Measurements from ENCODE around the gene KREMEN1. TPM values are rescaled to one million over a fixed set of nuclear protein-coding genes. Genes with fewer than 3 reads are reported as not detected.

KREMEN1 gene
- total RNA-seq, 6 donors from 2014 or later = 8.4 to 24.3 (median 15.9) TPM

DNA sequence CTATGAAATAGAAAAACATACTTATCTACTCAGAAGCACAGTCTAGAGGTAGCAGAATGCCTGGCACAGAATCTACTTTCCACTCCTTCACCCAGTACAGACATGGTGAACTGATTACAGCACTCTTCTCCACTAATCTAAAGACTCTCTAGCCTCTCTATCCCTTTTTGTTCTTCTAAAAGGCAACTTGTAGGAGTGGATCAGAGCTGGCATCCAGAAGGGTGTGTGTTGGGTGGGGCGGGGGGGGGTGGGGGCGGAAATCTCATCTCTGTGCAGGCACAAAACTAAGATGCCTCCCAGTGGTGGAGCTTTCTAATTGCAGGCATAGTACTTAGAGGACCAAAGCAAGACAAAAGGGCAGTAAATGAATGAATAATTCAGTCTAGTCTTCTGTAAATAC is 121.3 kb downstream of the KREMEN1 start:
- no peak for DNase-seq
- H3K36me3 ChIP-seq = no peaks in the 10 kb centered on the region
- ATAC-seq (ENCODE audit: low FRiP score in 2 of 2) = no peak
- peaks cover 0 to 4% (median 2%) of the 10 kb centered on the region in 4 donors for H3K9me3 ChIP-seq
- TF ChIP-seq POLR2AphosphoS5 (IDR thresholded peaks at IDR 0.05) (no peak), POLR2A (IDR thresholded peaks at IDR 0.05) (no peak), EP300 (IDR thresholded peaks at IDR 0.05) (no peak)
- TF ChIP-seq, protein P1, sequence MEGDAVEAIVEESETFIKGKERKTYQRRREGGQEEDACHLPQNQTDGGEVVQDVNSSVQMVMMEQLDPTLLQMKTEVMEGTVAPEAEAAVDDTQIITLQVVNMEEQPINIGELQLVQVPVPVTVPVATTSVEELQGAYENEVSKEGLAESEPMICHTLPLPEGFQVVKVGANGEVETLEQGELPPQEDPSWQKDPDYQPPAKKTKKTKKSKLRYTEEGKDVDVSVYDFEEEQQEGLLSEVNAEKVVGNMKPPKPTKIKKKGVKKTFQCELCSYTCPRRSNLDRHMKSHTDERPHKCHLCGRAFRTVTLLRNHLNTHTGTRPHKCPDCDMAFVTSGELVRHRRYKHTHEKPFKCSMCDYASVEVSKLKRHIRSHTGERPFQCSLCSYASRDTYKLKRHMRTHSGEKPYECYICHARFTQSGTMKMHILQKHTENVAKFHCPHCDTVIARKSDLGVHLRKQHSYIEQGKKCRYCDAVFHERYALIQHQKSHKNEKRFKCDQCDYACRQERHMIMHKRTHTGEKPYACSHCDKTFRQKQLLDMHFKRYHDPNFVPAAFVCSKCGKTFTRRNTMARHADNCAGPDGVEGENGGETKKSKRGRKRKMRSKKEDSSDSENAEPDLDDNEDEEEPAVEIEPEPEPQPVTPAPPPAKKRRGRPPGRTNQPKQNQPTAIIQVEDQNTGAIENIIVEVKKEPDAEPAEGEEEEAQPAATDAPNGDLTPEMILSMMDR (IDR thresholded peaks at IDR 0.05) = no peak
- no peaks in the 10 kb centered on the region for H3K27me3 ChIP-seq
- no peak overlapping the region for H3K27ac ChIP-seq
- H3K4me3 ChIP-seq = no peak overlapping the region
- 83 to 91% methylated on average over 2 of the region's 2 CpGs for WGBS, 2 donors
- H3K4me1 ChIP-seq = peaks cover 0 to 9% (median 4%) of the 10 kb centered on the region in 4 donors

DNA sequence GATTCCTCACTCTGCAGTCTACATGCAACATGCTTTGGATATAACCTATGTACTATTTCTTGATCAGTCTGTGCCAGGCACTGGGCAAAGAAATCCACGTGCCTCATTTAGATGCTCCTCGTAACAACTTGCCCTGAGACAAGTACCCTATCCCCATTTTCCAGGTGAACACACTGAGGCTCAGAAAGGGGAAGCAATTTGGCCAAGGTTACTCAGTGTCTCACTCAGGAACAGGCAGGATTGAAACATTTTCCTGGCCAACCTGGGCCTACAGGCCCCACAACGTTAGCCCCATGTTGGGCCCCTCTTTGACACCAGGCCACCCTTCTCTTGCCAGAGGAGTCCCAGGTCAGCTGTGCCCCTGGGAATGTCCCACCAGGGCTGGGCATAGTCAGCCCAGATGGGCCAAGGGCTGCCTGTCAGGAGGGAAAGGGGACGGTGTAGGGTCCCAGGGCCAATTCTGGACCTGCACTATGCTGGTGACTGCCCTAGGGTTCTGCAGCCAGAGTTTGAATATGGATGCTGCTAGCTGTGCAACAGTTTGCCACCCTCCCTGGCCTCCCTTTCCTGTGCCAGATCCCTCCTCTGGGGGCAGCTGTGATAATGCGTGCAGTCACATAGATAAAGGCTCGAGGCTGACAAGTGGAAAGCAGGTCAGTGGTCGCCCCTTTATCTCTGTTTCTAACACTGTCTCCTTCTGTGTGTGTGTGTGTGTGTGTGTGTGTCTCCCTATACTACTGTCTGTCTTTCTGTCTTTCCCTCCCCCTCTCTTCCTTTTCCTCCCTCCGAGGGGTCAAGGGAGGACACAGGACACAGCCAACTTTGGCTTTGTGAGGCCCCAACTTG is 122.5 kb downstream of the KREMEN1 start:
- Histone ChIP-seq H3K9me3 (peaks cover 0 to 4% (median 2%) of the 10 kb centered on the region in 4 donors), H3K4me3 (no peak overlapping the region), H3K27ac (peak overlapping the region in 3 of 4 donors; percentile 34 to 71 (median 40)), H3K36me3 (no peaks in the 10 kb centered on the region), H3K4me1 (peaks cover 0 to 9% (median 4%) of the 10 kb centered on the region in 4 donors), H3K27me3 (no peaks in the 10 kb centered on the region)
- 61 to 63% methylated on average over 6 to 8 of the region's 8 CpGs for WGBS, 2 donors
- DNase-seq (no peak), ATAC-seq (ENCODE audit: low FRiP score in 2 of 2) (peak in 1 of 2 donors; percentile 6)
- TF ChIP-seq, protein P1 (IDR thresholded peaks at IDR 0.05) = no peak
- TF ChIP-seq EP300 (IDR thresholded peaks at IDR 0.05) (no peak), POLR2A (IDR thresholded peaks at IDR 0.05) (no peak), POLR2AphosphoS5 (IDR thresholded peaks at IDR 0.05) (no peak)

DNA sequence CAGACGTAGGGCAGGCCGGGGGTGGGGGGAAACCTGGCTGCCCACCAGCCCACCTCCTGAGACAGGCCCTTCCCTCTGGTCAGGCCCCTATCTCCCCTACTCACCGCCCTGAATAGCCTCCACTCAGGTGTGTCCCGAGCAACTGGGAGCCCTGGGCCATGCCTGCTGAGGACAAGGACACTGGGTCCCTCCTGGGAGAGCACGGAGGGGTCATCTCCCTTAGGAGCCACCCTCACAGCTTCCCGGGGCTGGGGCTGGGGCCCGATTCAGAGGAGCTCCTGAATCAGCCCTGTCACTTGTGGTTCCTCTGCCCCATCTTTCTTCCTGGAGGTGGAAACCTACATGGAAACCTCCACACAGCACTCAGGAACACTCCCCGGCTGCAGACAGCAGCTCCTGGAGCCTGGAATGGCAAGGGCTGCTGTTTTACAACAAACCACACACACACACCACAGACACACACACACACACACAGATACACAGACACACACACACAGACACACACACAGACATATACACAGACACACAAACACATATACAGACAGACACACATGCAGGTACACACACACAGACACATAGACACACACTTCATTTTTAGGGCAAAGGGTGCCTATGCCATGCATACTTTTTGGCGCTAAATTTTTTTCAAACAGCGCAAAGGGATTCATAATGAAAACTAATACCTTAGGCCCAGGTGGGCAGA is 123.3 kb downstream of the KREMEN1 start:
- Histone ChIP-seq H3K9me3 (peaks cover 0 to 4% (median 2%) of the 10 kb centered on the region in 4 donors), H3K36me3 (no peaks in the 10 kb centered on the region), H3K4me1 (peaks cover 0 to 9% (median 4%) of the 10 kb centered on the region in 4 donors), H3K4me3 (no peak overlapping the region), H3K27ac (peak overlapping the region in 3 of 4 donors; percentile 34 to 71 (median 40)), H3K27me3 (no peaks in the 10 kb centered on the region)
- TF ChIP-seq POLR2A (IDR thresholded peaks at IDR 0.05) (no peak), POLR2AphosphoS5 (IDR thresholded peaks at IDR 0.05) (no peak), EP300 (IDR thresholded peaks at IDR 0.05) (no peak)
- TF ChIP-seq, protein P1 (IDR thresholded peaks at IDR 0.05) = no peak
- DNase-seq = no peak
- ATAC-seq (ENCODE audit: low FRiP score in 2 of 2) = peak in 1 of 2 donors; percentile 12
- 58 to 64% methylated on average over 6 to 10 of the region's 10 CpGs for WGBS, 2 donors

DNA sequence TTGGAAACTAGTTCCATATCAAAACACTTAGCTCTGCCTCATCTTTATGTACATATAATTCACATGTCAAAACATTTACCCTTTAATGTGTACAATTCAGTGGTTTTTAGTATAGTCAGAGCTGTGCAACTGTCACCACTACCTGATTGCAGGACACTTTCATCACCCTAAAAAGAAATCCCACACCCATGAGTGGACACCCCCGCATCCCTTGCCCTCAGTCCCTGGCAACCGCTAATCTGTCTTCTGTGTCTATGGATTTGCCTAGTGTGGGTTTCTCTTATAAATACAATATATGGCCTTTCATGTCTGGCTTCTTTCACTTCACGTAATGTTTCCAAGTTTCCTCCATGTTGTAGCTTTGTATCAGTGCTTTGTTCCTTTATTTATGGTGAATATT is 124.3 kb downstream of the KREMEN1 start:
- H3K4me3 ChIP-seq = no peak overlapping the region
- H3K36me3 ChIP-seq = no peaks in the 10 kb centered on the region
- peaks cover 3 to 13% (median 9%) of the 10 kb centered on the region in 4 donors for H3K4me1 ChIP-seq
- no peak for ATAC-seq (ENCODE audit: low FRiP score in 2 of 2)
- H3K27me3 ChIP-seq = no peaks in the 10 kb centered on the region
- no peak overlapping the region for H3K27ac ChIP-seq
- peaks cover 0 to 4% (median 2%) of the 10 kb centered on the region in 4 donors for H3K9me3 ChIP-seq
- DNase-seq = no peak
- TF ChIP-seq, protein P1 (IDR thresholded peaks at IDR 0.05) = no peak
- TF ChIP-seq POLR2AphosphoS5 (IDR thresholded peaks at IDR 0.05) = no peak
- TF ChIP-seq EP300 (IDR thresholded peaks at IDR 0.05) = no peak
- no peak for TF ChIP-seq POLR2A (IDR thresholded peaks at IDR 0.05)
- 95 to 97% methylated on average over 3 of the region's 3 CpGs for WGBS, 2 donors

Measured in upper lobe of left lung (tissue), 6 donors.